ENCODE measurements around the gene CCS. TPM values are rescaled to one million over a fixed set of nuclear protein-coding genes. Genes with fewer than 3 reads are reported as not detected.

The CCS gene
- total RNA-seq, 2 donors from 2014 or later = 31.2 to 41.4 TPM

GRCh38 chr11:66631883-66632282 is 38.9 kb downstream of the CCS start:
- Histone ChIP-seq H3K9ac (ENCODE audit: low read depth in 2 of 2, low read length in 2 of 2) (no peak overlapping the region), H3K36me3 (peaks cover 11% of the 10 kb centered on the region), H3K9me3 (no peaks in the 10 kb centered on the region), H3K27me3 (no peaks in the 10 kb centered on the region), H3K4me1 (no peaks in the 10 kb centered on the region), H3K4me3 (no peak overlapping the region), H3K27ac (no peak overlapping the region)
- intact Hi-C loops (cut with DNase I) = no loop called here
- DNase-seq = no peak
- no peak for TF ChIP-seq CTCF (IDR thresholded peaks at IDR 0.05)

- Histone ChIP-seq H3K4me1 (no peaks in the 10 kb centered on the region), H3K9ac (ENCODE audit: low read depth in 2 of 2, low read length in 2 of 2) (no peak overlapping the region), H3K9me3 (no peaks in the 10 kb centered on the region), H3K4me3 (no peak overlapping the region), H3K36me3 (peaks cover under 1% of the 10 kb centered on the region), H3K27ac (no peak overlapping the region), H3K27me3 (no peaks in the 10 kb centered on the region)
- intact Hi-C loops (cut with DNase I) = no loop called here
- no peak for DNase-seq
- no peak for TF ChIP-seq CTCF (IDR thresholded peaks at IDR 0.05)
These were observed 40.0 kb downstream of the CCS start for GRCh38 chr11:66632952-66633351.

DNA sequence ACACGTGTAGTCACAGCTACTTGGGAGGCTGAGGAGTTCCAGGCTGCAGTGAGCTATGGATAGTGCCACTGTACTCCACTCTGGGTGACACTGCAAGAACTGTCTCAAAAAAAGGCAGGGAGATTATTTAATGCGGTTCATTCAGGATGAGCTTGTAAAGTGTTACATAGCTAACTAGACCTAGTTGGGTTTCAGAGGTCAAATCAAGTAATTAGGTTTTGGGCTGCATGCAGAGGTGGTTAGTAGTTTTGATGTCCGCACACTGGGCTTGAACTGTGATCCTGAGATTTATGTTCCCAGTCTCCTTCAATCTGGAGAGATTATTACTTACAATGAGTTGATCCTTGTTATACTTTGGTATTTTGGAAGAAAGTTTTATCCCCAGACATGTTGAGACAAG is 43.4 kb downstream of the CCS start:
- DNase-seq = no peak
- TF ChIP-seq CTCF (IDR thresholded peaks at IDR 0.05) = no peak
- intact Hi-C loops (cut with DNase I) = no loop called here
- peaks cover 5% of the 10 kb centered on the region for H3K36me3 ChIP-seq
- H3K9ac ChIP-seq (ENCODE audit: low read depth in 2 of 2, low read length in 2 of 2) = no peak overlapping the region
- H3K4me1 ChIP-seq = peaks cover 17% of the 10 kb centered on the region
- no peaks in the 10 kb centered on the region for H3K9me3 ChIP-seq
- no peaks in the 10 kb centered on the region for H3K27me3 ChIP-seq
- no peak overlapping the region for H3K4me3 ChIP-seq
- H3K27ac ChIP-seq = no peak overlapping the region

- TF ChIP-seq CTCF (IDR thresholded peaks at IDR 0.05) = no peak
- intact Hi-C loops (cut with DNase I) = no loop called here
- Histone ChIP-seq H3K9me3 (no peaks in the 10 kb centered on the region), H3K36me3 (peaks cover 5% of the 10 kb centered on the region), H3K27ac (peak overlapping the region; percentile 89), H3K27me3 (no peaks in the 10 kb centered on the region), H3K9ac (ENCODE audit: low read depth in 2 of 2, low read length in 2 of 2) (peak overlapping the region; percentile 68 to 96), H3K4me3 (peak overlapping the region; percentile 82), H3K4me1 (peaks cover 23% of the 10 kb centered on the region)
- no peak for DNase-seq
These were observed 44.7 kb downstream of the CCS start for GRCh38 chr11:66637557-66638176.

- Histone ChIP-seq H3K27ac (peak within 1 kb of the TSS; percentile 89), H3K27me3 (no peaks in the 10 kb centered on the region), H3K4me3 (peak within 1 kb of the TSS; percentile 82), H3K36me3 (peaks cover 5% of the 10 kb centered on the region), H3K9me3 (no peaks in the 10 kb centered on the region), H3K9ac (ENCODE audit: low read depth in 2 of 2, low read length in 2 of 2) (peak within 1 kb of the TSS; percentile 79 to 96), H3K4me1 (peaks cover 23% of the 10 kb centered on the region)
- no peak for TF ChIP-seq CTCF (IDR thresholded peaks at IDR 0.05)
- intact Hi-C loops (cut with DNase I) = no loop called here
- peak; percentile 99 for DNase-seq
These were observed 45.4 kb downstream of the CCS start, which contains the start of gene RBM4 for GRCh38 chr11:66638177-66639065. TSS of gene RBM4 (plus strand) at chr11:66638703. CDS start at chr11:66639712, 1,009 bp downstream.
